NCI-H1417 (cell line): ENCODE measurements around the gene EFCAB7.
A peak's percentile ranks its signal among the peaks of the same experiment; 100 is the strongest.
"Not testable (repeated sequence)": the region's sequence is repeated elsewhere in the genome, so short reads cannot be mapped to it uniquely, and the experiment has no call there.

Source experiments
- DNase-seq, 3 experiments: peaks; one replicate each; lab custom pipeline; 2025; lab: John Stamatoyannopoulos, UW

The EFCAB7 gene

GRCh38 chr1:63548877-63549276 lies 25.6 kb downstream of the EFCAB7 start:
- no peak for DNase-seq

GRCh38 chr1:63555480-63555879 lies 32.2 kb downstream of the EFCAB7 start:
- DNase-seq, result no peak

GRCh38 chr1:63557365-63557987 lies 34.2 kb downstream of the EFCAB7 start:
- peak in 1 of 3 experiments; percentile 8 for DNase-seq

GRCh38 chr1:63559357-63559756 lies 36.0 kb downstream of the EFCAB7 start:
- no peak for DNase-seq

- no peak for DNase-seq
Measured at GRCh38 chr1:63563745-63564144, 40.4 kb downstream of the EFCAB7 start.

- no peak for DNase-seq
Measured at GRCh38 chr1:63569068-63569467, 45.7 kb downstream of the EFCAB7 start.

GRCh38 chr1:63569640-63570316 lies 46.5 kb downstream of the EFCAB7 start:
- DNase-seq, result no peak

GRCh38 chr1:63572686-63573085 lies 49.4 kb downstream of the EFCAB7 start:
- not testable (repeated sequence) for DNase-seq

GRCh38 chr1:63574203-63574796 lies 51.0 kb downstream of the EFCAB7 start:
- not testable (repeated sequence) for DNase-seq

GRCh38 chr1:63575340-63575826 lies 52.1 kb downstream of the EFCAB7 start:
- DNase-seq, result peak in 2 of 3 experiments; percentile 21 to 49

GRCh38 chr1:63586326-63586725 lies 63.0 kb downstream of the EFCAB7 start:
- DNase-seq, result not testable (repeated sequence)

- DNase-seq, result no peak
Measured at GRCh38 chr1:63590166-63590560, 66.8 kb downstream of the EFCAB7 start.

GRCh38 chr1:63592536-63593302 lies 69.4 kb downstream of the EFCAB7 start:
- DNase-seq, result no peak

GRCh38 chr1:63593303-63593885 lies 70.1 kb downstream of the EFCAB7 start, which contains the start of gene PGM1:
PGM1 (plus strand) TSS chr1:63593411; CDS start chr1:63593489, 78 bp downstream.
- DNase-seq, result peak; percentile 54 to 87 (median 87)

GRCh38 chr1:63593886-63594605 lies 70.7 kb downstream of the EFCAB7 start:
- peak in 1 of 3 experiments; percentile 87 for DNase-seq

- no peak for DNase-seq
Measured at GRCh38 chr1:63595435-63595834, 72.1 kb downstream of the EFCAB7 start.

- no peak for DNase-seq
Measured at GRCh38 chr1:63599799-63600198, 76.5 kb downstream of the EFCAB7 start.

- DNase-seq, result no peak
Measured at GRCh38 chr1:63600248-63600647, 76.9 kb downstream of the EFCAB7 start.

GRCh38 chr1:63601061-63601460 lies 77.7 kb downstream of the EFCAB7 start:
- DNase-seq, result no peak

GRCh38 chr1:63601463-63601862 lies 78.1 kb downstream of the EFCAB7 start:
- DNase-seq, result no peak

- no peak for DNase-seq
Measured at GRCh38 chr1:63601912-63602311, 78.6 kb downstream of the EFCAB7 start.
